NCI-H345 treated with DMSO at 0.1 percent for 48 hours (cell line): Measurements from ENCODE around the gene SERPINI1.
"Not testable (repeated sequence)": the region's sequence is repeated elsewhere in the genome, so short reads cannot be mapped to it uniquely, and the experiment has no call there.

ENCODE experiments used
- DNase-seq: peaks from one replicate; lab custom pipeline; 2025; ENCODE audit not compliant: unreplicated experiment; lab: John Stamatoyannopoulos, UW

Gene SERPINI1

GRCh38 chr3:167783781-167784180 is 48.3 kb downstream of the SERPINI1 start:
- DNase-seq = no peak

GRCh38 chr3:167785790-167786189 is 50.3 kb downstream of the SERPINI1 start:
- DNase-seq = no peak

GRCh38 chr3:167787440-167787839 is 51.9 kb downstream of the SERPINI1 start:
- no peak for DNase-seq

GRCh38 chr3:167798443-167798842 is 62.9 kb downstream of the SERPINI1 start:
- no peak for DNase-seq

GRCh38 chr3:167808910-167809309 is 73.4 kb downstream of the SERPINI1 start:
- DNase-seq = no peak

GRCh38 chr3:167810236-167810635 is 74.7 kb downstream of the SERPINI1 start:
- DNase-seq = no peak

- DNase-seq = no peak
Measured at GRCh38 chr3:167811031-167811430, 75.5 kb downstream of the SERPINI1 start.

- DNase-seq = no peak
Measured at GRCh38 chr3:167813169-167814123, 77.9 kb downstream of the SERPINI1 start.

GRCh38 chr3:167814441-167814951 is 79.0 kb downstream of the SERPINI1 start:
- no peak for DNase-seq

GRCh38 chr3:167816953-167817352 is 81.4 kb downstream of the SERPINI1 start:
- DNase-seq = no peak

GRCh38 chr3:167820102-167820865 is 84.8 kb downstream of the SERPINI1 start:
- no peak for DNase-seq

GRCh38 chr3:167821248-167821805 is 85.8 kb downstream of the SERPINI1 start:
- no peak for DNase-seq

- no peak for DNase-seq
Measured at GRCh38 chr3:167823738-167824137, 88.2 kb downstream of the SERPINI1 start.

GRCh38 chr3:167827588-167827987 is 92.1 kb downstream of the SERPINI1 start:
- not testable (repeated sequence) for DNase-seq

GRCh38 chr3:167829071-167829470 is 93.5 kb downstream of the SERPINI1 start:
- no peak for DNase-seq

- no peak for DNase-seq
Measured at GRCh38 chr3:167830007-167830406, 94.5 kb downstream of the SERPINI1 start.

GRCh38 chr3:167835359-167835758 is 99.8 kb downstream of the SERPINI1 start:
- DNase-seq = no peak

GRCh38 chr3:167835953-167836352 is 100.4 kb downstream of the SERPINI1 start:
- no peak for DNase-seq

- no peak for DNase-seq
Measured at GRCh38 chr3:167837466-167837865, 101.9 kb downstream of the SERPINI1 start.

GRCh38 chr3:167839460-167840134 is 104.1 kb downstream of the SERPINI1 start:
- DNase-seq = no peak

GRCh38 chr3:167840247-167840646 is 104.7 kb downstream of the SERPINI1 start:
- DNase-seq = no peak
